Erythroblast (primary cell): ENCODE measurements around the gene MOSPD3.

ENCODE experiments used
- GATA1 ChIP-seq: IDR thresholded peaks from 2 replicates; pipeline ENCODE4 v1.6.1; 2011; ENCODE audit warnings: low read depth, mild to moderate bottlenecking, control low read depth, low read length, moderate library complexity
- POLR2A ChIP-seq: IDR thresholded peaks from 2 replicates; pipeline ENCODE4 v1.6.1; 2011; ENCODE audit warnings: mild to moderate bottlenecking, low read length

DNA sequence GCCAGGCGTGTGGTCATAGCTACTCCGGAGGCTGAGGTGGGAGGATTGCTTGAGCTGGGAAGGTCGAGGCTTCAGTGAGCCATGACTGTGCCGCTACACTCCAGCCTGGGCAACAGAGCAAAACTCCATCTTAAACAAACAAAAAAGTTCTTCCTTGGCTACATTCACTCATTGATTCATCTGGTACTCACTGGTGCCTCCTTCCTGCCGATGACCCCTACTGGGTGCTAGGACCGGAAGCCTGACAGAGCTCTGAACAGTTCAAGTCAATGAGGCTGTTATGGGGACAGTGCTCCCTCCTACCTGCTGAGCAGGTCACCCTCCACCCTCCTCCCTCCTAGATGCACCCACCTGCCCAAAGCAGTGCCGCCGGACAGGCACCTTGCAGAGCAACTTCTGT lies 5.2 kb upstream of the MOSPD3 start:
- TF ChIP-seq POLR2A (no peak), GATA1 (no peak)
